Measurements from ENCODE around the gene MFSD12. TPM values are rescaled to one million over a fixed set of nuclear protein-coding genes. Genes with fewer than 3 reads are reported as not detected.

Gene MFSD12
- total RNA-seq, 1 experiment from 2014 or later = 48.2 TPM

- no peak for DNase-seq (ENCODE audit: low spot score)
- POLR2A ChIA-PET (ENCODE audit: low non-redundant PET) = no interaction called here
These were observed 14.0 kb downstream of the MFSD12 start for GRCh38 chr19:3543150-3544057.

DNA sequence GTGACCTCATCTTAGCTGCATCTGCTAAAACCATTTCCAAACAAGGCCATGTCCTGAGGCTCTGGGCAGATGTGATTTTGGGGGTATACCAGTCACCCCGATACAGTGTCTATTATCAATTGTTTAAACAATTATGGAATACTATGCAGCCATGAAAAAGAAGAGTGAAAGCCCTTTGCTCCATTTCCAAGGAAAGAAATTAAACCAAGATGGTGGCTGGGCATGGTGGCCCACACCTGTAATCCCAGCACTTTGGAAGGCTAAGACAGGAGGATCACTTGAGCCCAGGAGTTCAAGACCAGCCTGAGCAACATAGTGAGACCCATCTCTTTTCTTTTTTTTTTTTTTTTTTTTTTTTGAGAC lies 17.6 kb downstream of the MFSD12 start:
- ChIA-PET POLR2A (ENCODE audit: low non-redundant PET) (no interaction called here), CTCF (no interaction called here)
- Histone ChIP-seq H3K36me3 (ENCODE audit: insufficient read depth, low read length, poor library complexity, severe bottlenecking) (peaks cover 40% of the 10 kb centered on the region), H3K4me1 (ENCODE audit: insufficient read depth, low read length, poor library complexity, severe bottlenecking) (no peaks in the 10 kb centered on the region), H3K4me3 (ENCODE audit: low read depth, low read length, poor library complexity, severe bottlenecking) (no peak overlapping the region), H3K27ac (ENCODE audit: low read depth, low read length, poor library complexity, severe bottlenecking) (no peak overlapping the region), H3K9me3 (ENCODE audit: low read depth, low read length, poor library complexity, severe bottlenecking) (no peaks in the 10 kb centered on the region), H3K27me3 (replicated peaks; ENCODE audit: insufficient read depth, low read depth, low read length, poor library complexity) (no peaks in the 10 kb centered on the region)
- no TSS peak for BruUV-seq (replicated peaks)
- no peak for DNase-seq (ENCODE audit: low spot score)
- intact Hi-C loops (cut with micrococcal nuclease; ENCODE audit: unreplicated experiment) = loop anchor here (10.0 kb wide), 1 partner anchor 165 kb away; the partner anchor contains the start of genes PIP5K1C and TJP3
- TF ChIP-seq, protein P1, sequence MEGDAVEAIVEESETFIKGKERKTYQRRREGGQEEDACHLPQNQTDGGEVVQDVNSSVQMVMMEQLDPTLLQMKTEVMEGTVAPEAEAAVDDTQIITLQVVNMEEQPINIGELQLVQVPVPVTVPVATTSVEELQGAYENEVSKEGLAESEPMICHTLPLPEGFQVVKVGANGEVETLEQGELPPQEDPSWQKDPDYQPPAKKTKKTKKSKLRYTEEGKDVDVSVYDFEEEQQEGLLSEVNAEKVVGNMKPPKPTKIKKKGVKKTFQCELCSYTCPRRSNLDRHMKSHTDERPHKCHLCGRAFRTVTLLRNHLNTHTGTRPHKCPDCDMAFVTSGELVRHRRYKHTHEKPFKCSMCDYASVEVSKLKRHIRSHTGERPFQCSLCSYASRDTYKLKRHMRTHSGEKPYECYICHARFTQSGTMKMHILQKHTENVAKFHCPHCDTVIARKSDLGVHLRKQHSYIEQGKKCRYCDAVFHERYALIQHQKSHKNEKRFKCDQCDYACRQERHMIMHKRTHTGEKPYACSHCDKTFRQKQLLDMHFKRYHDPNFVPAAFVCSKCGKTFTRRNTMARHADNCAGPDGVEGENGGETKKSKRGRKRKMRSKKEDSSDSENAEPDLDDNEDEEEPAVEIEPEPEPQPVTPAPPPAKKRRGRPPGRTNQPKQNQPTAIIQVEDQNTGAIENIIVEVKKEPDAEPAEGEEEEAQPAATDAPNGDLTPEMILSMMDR (conservative IDR thresholded peaks at IDR 0.05; ENCODE audit: low read depth, low read length) = no peak
- no peak for TF ChIP-seq EZH2 (IDR thresholded peaks at IDR 0.05; ENCODE audit: borderline replicate concordance, low read depth, low read length, poor library complexity, severe bottlenecking)

More at GRCh38 chr19:3543150-3544057, 14.0 kb downstream of the MFSD12 start:
- no peak overlapping the region for H3K4me3 ChIP-seq (ENCODE audit: low read depth, low read length, poor library complexity, severe bottlenecking)
- no peaks in the 10 kb centered on the region for H3K27me3 ChIP-seq (replicated peaks; ENCODE audit: insufficient read depth, low read depth, low read length, poor library complexity)
- TF ChIP-seq, protein P1 (conservative IDR thresholded peaks at IDR 0.05; ENCODE audit: low read depth, low read length) = no peak
- TF ChIP-seq EZH2 (IDR thresholded peaks at IDR 0.05; ENCODE audit: borderline replicate concordance, low read depth, low read length, poor library complexity, severe bottlenecking) = no peak
- CTCF ChIA-PET = no interaction called here
- peaks cover 26% of the 10 kb centered on the region for H3K36me3 ChIP-seq (ENCODE audit: insufficient read depth, low read length, poor library complexity, severe bottlenecking)
- no TSS peak for BruUV-seq (replicated peaks)
- intact Hi-C loops (cut with micrococcal nuclease; ENCODE audit: unreplicated experiment) = loop anchor here (10.0 kb wide), 1 partner anchor 161 kb away; the partner anchor contains the start of genes PIP5K1C and TJP3
- no peaks in the 10 kb centered on the region for H3K9me3 ChIP-seq (ENCODE audit: low read depth, low read length, poor library complexity, severe bottlenecking)
- H3K27ac ChIP-seq (ENCODE audit: low read depth, low read length, poor library complexity, severe bottlenecking) = no peak overlapping the region
- H3K4me1 ChIP-seq (ENCODE audit: insufficient read depth, low read length, poor library complexity, severe bottlenecking) = no peaks in the 10 kb centered on the region

GRCh38 chr19:3538965-3539755 lies 18.2 kb downstream of the MFSD12 start, which contains the start of gene TEKTIP1:
TEKTIP1 (plus strand) TSS chr19:3539174; CDS start chr19:3539178, 4 bp downstream.
- Histone ChIP-seq H3K4me3 (ENCODE audit: low read depth, low read length, poor library complexity, severe bottlenecking) (no peak within 1 kb of the TSS), H3K36me3 (ENCODE audit: insufficient read depth, low read length, poor library complexity, severe bottlenecking) (peaks cover 41% of the 10 kb centered on the region), H3K4me1 (ENCODE audit: insufficient read depth, low read length, poor library complexity, severe bottlenecking) (no peaks in the 10 kb centered on the region), H3K9me3 (ENCODE audit: low read depth, low read length, poor library complexity, severe bottlenecking) (no peaks in the 10 kb centered on the region), H3K27me3 (replicated peaks; ENCODE audit: insufficient read depth, low read depth, low read length, poor library complexity) (no peaks in the 10 kb centered on the region), H3K27ac (ENCODE audit: low read depth, low read length, poor library complexity, severe bottlenecking) (no peak within 1 kb of the TSS)
- DNase-seq (ENCODE audit: low spot score) = no peak
- intact Hi-C loops (cut with micrococcal nuclease; ENCODE audit: unreplicated experiment) = no loop called here
- CTCF ChIA-PET = no interaction called here
- POLR2A ChIA-PET (ENCODE audit: low non-redundant PET) = no interaction called here
- no TSS peak for BruUV-seq (replicated peaks)
- no peak for TF ChIP-seq EZH2 (IDR thresholded peaks at IDR 0.05; ENCODE audit: borderline replicate concordance, low read depth, low read length, poor library complexity, severe bottlenecking)
- TF ChIP-seq, protein P1 (conservative IDR thresholded peaks at IDR 0.05; ENCODE audit: low read depth, low read length) = no peak

Measured in A673 (cell line).